ENCODE results near the gene DTX4.

Gene DTX4

GRCh38 chr11:59172345-59173079 is 580 bp downstream of the DTX4 start:
- peak in 7 of 58 donors; percentile 34 to 54 (median 49) for DNase-seq

- peak in 36 of 58 donors; percentile 20 to 74 (median 36) for DNase-seq
Observed at GRCh38 chr11:59173080-59173963, 1.4 kb downstream of the DTX4 start.

- no peak for DNase-seq
Observed at GRCh38 chr11:59173964-59174663, 2.2 kb downstream of the DTX4 start.

- peak in 7 of 58 donors; percentile 9 to 44 (median 18) for DNase-seq
Observed at GRCh38 chr11:59174664-59175033, 2.7 kb downstream of the DTX4 start.

DNA sequence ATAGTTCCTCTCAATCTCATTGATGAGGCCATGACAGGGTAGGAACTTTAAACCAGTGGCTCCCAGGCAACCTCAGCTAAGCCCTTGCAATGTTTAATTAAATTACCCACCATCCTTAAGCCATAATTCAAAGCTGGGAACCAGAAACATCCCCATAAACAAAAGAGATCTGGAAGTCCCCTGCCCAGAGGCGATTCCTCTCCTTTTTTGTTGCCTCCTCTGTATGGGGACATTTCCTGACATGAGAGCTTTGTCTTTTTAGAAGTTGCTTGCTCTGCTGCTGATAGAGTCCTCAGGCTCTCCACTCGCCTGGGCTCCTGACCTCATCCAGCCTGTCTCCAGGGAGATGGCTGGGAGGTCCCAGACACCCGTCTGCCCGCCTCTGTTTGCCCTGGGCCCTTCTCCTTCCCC is 3.2 kb downstream of the DTX4 start:
- peak in 6 of 58 donors; percentile 10 to 31 (median 22) for DNase-seq

GRCh38 chr11:59176330-59176729 is 4.4 kb downstream of the DTX4 start:
- DNase-seq = no peak

DNA sequence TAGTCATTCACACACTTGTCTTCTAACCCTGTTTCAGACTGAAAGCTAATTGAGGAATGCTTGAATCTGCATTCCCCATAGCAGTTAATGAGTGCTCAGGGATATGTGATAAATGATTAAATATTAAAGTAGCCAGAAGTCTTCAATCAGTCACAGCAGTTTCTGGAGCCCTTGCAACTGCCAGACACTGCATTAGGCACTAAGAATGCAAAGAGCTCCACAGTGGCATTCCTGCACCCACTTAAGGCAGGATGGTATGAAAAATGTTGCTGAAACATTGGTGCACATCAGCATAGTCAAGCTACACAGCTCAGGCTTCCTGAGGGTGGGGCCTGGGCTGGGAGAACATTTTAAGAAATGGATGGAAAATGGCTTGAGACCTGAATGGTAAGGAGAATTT is 6.5 kb downstream of the DTX4 start:
- no peak for DNase-seq

GRCh38 chr11:59179121-59179520 is 7.2 kb downstream of the DTX4 start:
- DNase-seq = no peak

DNA sequence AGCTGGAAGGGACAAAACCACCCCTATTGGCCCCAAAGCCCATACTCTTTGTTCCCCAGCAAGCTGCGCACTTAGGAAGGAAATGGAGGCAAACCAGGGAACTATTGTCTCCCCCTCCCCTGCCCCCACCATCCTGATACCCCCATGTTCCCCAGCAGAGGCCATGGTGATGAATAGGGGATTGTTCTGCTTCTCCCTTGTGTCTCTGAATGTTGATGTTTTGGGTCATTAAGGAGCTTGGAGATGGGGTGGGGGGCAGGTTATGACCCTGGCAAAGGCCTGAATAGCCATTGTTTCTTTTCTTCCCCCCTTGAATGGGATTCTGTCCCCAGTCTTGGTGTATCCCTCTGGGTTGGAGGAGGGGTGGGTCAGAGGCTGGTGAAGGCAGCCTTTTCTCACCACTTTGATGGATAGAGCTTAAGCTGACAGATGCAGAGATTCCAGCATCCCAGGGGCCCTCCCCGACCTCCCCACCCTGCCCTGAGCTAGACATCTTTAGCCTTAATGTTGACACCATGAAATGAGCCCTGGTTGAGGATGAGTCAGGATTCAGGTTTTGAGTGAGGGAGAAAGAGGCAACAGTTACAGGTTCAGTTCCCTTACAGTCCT is 8.3 kb downstream of the DTX4 start:
- DNase-seq = peak in 18 of 58 donors; percentile 13 to 63 (median 26)

GRCh38 chr11:59180907-59181306 is 9.0 kb downstream of the DTX4 start:
- peak in 3 of 58 donors; percentile 5 to 19 (median 9) for DNase-seq

GRCh38 chr11:59181746-59182456 is 10.0 kb downstream of the DTX4 start:
- DNase-seq = no peak

DNA sequence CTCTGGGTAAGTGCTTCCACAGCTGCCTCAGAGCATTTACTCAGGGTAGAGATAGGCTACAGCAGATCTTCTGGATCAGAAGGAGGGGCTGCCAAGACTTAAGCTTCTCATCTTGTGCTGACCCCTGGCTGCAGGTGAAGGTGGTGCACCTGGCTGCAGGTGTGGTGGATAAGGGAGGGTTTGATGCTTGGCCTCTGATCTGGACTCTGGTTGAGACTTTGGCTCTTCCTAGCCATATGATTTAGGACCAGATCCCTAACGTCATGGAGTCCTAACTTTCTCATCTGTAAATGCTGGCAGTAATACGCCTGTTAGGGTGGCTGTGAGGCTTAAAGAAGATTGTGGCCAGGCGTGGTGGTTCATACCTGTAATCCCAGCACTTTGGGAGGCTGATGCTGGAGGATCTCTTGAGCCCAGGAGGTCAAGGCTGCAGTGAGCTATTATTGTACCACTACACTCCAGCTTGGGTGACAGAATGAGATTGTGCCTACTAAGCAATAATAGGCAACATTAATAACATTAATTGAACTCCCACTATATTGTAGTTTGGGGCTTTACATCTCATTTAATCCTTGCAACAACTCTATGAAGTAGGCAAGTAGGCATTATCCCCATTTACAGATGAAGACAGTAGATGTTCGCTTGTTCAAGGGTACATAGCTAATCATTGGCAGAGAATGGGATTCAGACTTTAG is 10.7 kb downstream of the DTX4 start:
- DNase-seq = no peak

GRCh38 chr11:59183771-59184170 is 11.8 kb downstream of the DTX4 start:
- DNase-seq = no peak

- no peak for DNase-seq
Observed at GRCh38 chr11:59184691-59185339, 12.9 kb downstream of the DTX4 start.

DNA sequence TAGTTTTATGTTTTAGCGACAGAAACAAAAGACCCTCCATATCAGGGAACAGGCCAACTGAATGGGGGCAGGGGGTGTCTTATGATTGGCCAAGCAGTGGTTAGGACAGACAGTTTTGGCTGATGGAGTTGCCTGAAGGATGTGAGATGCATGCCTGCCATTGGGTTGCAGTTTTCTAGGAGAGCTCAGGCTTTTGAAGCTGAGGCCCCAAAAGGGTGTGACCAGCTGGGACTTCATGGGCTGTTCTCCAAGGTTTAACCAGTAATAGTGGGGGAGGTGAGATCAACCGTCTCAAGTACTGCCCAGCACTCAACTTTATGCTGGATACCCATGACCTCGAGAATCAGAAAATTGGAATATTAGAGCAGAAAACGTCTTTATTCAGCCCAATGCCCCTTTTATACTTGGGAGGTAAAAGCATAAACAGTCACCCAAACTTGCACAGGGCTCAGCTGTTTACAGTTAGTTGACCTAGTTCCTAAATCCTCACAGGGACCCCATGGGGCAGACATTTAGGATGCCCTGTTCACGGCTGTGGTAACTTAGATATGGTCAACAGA is 13.5 kb downstream of the DTX4 start:
- no peak for DNase-seq

- DNase-seq = peak in 13 of 58 donors; percentile 10 to 41 (median 20)
Observed at GRCh38 chr11:59186130-59186594, 14.2 kb downstream of the DTX4 start.

GRCh38 chr11:59187035-59187434 is 15.1 kb downstream of the DTX4 start:
- no peak for DNase-seq

DNA sequence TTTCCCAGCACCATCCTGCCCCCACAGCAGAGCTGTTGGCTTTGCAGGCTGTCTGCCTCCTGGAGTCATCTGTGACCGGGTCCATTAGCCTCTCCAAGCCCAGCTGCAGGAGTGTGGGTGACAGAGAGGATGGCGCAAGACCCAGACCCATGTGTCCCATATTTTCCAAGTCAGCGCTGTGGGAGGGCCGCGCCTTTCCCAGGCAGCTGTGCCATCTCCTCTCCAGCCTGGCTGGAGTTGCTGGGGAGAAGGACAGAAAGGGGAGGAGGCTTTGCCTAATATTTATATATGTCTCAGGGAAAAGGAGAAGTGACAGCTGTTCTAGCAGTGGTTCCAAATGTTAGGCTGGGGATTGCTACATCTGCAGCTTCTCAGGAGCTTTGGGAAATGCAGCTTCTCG is 15.7 kb downstream of the DTX4 start:
- peak in 5 of 58 donors; percentile 13 to 32 (median 14) for DNase-seq

GRCh38 chr11:59188954-59189353 is 17.0 kb downstream of the DTX4 start:
- no peak for DNase-seq

All from anterior cingulate cortex (tissue), 58 donors.